K562 (cell line): ENCODE data around the gene ITGAX.

ENCODE experiments used
- CAMTA2 ChIP-seq: fragments of 250-450 bp; sonication (Bioruptor Pico); conservative IDR thresholded peaks from 2 replicates; pipeline ENCODE4 v1.5.1; 2022
- CTCF ChIP-seq, 3 experiments: IDR thresholded peaks in 2 of 3; conservative IDR thresholded peaks in 1 of 3; 2 replicates each; pipeline ENCODE4 v1.5.1; 2011 to 2012; ENCODE audit warnings: low read length in 3 of 3, mild to moderate bottlenecking in 3 of 3, control low read depth in 2 of 3, improper control_type of control experiment in 1 of 3, inconsistent platforms in 1 of 3, low read depth in 1 of 3, mixed read lengths in 1 of 3, moderate library complexity in 1 of 3; ENCODE audit not compliant: insufficient read depth in 2 of 3
- EZH2 ChIP-seq: IDR thresholded peaks from 2 replicates; pipeline ENCODE4 v1.6.1; 2012; ENCODE audit warnings: low read depth, mild to moderate bottlenecking, inconsistent platforms, low read length, borderline replicate concordance
- LEF1 ChIP-seq: fragments of 450-650 bp; IDR thresholded peaks from 2 replicates; pipeline ENCODE4 v1.6.1; 2016; ENCODE audit warnings: mild to moderate bottlenecking
- NFE2 ChIP-seq: IDR thresholded peaks from 2 replicates; pipeline ENCODE4 v1.6.1; 2014; ENCODE audit warnings: antibody characterized with exemption, low read depth
- POLR2A ChIP-seq: fragments of 450-650 bp; conservative IDR thresholded peaks from 2 replicates; pipeline ENCODE4 v1.6.1; 2016
- PTBP1 ChIP-seq: fragments of 200-400 bp; formaldehyde crosslinking; IDR thresholded peaks from 2 replicates; pipeline ENCODE4 v1.6.1; 2017; ENCODE audit warnings: low read depth, low read length
- RAD51 ChIP-seq: fragments of 450-650 bp; IDR thresholded peaks from 2 replicates; pipeline ENCODE4 v1.7.1; 2016; ENCODE audit warnings: low read depth, mild to moderate bottlenecking, borderline replicate concordance
- SRF ChIP-seq, 2 experiments: fragments of 250-450, 450-650 bp in 1 of 2; sonication (Bioruptor Pico) in 1 of 2; sonication (generic) in 1 of 2; formaldehyde crosslinking; IDR thresholded peaks; 2 replicates each; pipeline versions ENCODE4 v1.5.0 to v1.5.1; 2020 to 2022; ENCODE audit warnings: mild to moderate bottlenecking in 1 of 2, missing genetic modification reagents in 1 of 2
- ZHX1 ChIP-seq: fragments of 150-350 bp; conservative IDR thresholded peaks from 2 replicates; pipeline ENCODE4 v1.6.1; 2014; ENCODE audit warnings: low read length
- TF ChIP-seq, protein P1 (sequence below), 2 experiments: fragments of 450-650 bp in 1 of 2; IDR thresholded peaks; 2 replicates each; pipeline ENCODE4 v1.6.1; 2011 to 2017; ENCODE audit warnings: low read depth in 2 of 2, antibody characterized with exemption in 1 of 2, borderline replicate concordance in 1 of 2, low read length in 1 of 2, mild to moderate bottlenecking in 1 of 2, mixed read lengths in 1 of 2; ENCODE audit not compliant: control insufficient read depth in 1 of 2
- TF ChIP-seq, protein P2 (sequence below), 2 experiments: IDR thresholded peaks; 2 replicates each; pipeline ENCODE4 v1.6.1; 2012; ENCODE audit warnings: improper control_type of control experiment in 2 of 2, low read depth in 2 of 2, low read length in 2 of 2, borderline replicate concordance in 1 of 2
- TF ChIP-seq, protein P3 (sequence below): fragments of 450-650 bp; conservative IDR thresholded peaks from 2 replicates; pipeline ENCODE4 v1.6.1; 2016; ENCODE audit warnings: missing genetic modification characterization, low read depth, mild to moderate bottlenecking, control low read depth, missing compliant biosample characterization

- TF ChIP-seq, protein P1, sequence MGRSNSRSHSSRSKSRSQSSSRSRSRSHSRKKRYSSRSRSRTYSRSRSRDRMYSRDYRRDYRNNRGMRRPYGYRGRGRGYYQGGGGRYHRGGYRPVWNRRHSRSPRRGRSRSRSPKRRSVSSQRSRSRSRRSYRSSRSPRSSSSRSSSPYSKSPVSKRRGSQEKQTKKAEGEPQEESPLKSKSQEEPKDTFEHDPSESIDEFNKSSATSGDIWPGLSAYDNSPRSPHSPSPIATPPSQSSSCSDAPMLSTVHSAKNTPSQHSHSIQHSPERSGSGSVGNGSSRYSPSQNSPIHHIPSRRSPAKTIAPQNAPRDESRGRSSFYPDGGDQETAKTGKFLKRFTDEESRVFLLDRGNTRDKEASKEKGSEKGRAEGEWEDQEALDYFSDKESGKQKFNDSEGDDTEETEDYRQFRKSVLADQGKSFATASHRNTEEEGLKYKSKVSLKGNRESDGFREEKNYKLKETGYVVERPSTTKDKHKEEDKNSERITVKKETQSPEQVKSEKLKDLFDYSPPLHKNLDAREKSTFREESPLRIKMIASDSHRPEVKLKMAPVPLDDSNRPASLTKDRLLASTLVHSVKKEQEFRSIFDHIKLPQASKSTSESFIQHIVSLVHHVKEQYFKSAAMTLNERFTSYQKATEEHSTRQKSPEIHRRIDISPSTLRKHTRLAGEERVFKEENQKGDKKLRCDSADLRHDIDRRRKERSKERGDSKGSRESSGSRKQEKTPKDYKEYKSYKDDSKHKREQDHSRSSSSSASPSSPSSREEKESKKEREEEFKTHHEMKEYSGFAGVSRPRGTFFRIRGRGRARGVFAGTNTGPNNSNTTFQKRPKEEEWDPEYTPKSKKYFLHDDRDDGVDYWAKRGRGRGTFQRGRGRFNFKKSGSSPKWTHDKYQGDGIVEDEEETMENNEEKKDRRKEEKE (IDR thresholded peaks at IDR 0.05; ENCODE audit: borderline replicate concordance in 1 of 2, control insufficient read depth in 1 of 2, low read depth in 2 of 2, low read length in 1 of 2): no peak
- TF ChIP-seq SRF (CRISPR knock-in tag; IDR thresholded peaks at IDR 0.05): no peak
- TF ChIP-seq, protein P2, sequence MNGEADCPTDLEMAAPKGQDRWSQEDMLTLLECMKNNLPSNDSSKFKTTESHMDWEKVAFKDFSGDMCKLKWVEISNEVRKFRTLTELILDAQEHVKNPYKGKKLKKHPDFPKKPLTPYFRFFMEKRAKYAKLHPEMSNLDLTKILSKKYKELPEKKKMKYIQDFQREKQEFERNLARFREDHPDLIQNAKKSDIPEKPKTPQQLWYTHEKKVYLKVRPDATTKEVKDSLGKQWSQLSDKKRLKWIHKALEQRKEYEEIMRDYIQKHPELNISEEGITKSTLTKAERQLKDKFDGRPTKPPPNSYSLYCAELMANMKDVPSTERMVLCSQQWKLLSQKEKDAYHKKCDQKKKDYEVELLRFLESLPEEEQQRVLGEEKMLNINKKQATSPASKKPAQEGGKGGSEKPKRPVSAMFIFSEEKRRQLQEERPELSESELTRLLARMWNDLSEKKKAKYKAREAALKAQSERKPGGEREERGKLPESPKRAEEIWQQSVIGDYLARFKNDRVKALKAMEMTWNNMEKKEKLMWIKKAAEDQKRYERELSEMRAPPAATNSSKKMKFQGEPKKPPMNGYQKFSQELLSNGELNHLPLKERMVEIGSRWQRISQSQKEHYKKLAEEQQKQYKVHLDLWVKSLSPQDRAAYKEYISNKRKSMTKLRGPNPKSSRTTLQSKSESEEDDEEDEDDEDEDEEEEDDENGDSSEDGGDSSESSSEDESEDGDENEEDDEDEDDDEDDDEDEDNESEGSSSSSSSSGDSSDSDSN (IDR thresholded peaks at IDR 0.05; ENCODE audit: borderline replicate concordance in 1 of 2, low read depth in 2 of 2, low read length in 2 of 2): no peak
- no peak for TF ChIP-seq LEF1
- no peak for TF ChIP-seq EZH2
- no peak for TF ChIP-seq CTCF (IDR thresholded peaks at IDR 0.05 in 2 of 3, conservative IDR thresholded peaks at IDR 0.05 in 1 of 3; ENCODE audit: insufficient read depth in 2 of 3, low read depth in 1 of 3, low read length in 3 of 3)
- TF ChIP-seq ZHX1: no peak
- TF ChIP-seq, protein P3, sequence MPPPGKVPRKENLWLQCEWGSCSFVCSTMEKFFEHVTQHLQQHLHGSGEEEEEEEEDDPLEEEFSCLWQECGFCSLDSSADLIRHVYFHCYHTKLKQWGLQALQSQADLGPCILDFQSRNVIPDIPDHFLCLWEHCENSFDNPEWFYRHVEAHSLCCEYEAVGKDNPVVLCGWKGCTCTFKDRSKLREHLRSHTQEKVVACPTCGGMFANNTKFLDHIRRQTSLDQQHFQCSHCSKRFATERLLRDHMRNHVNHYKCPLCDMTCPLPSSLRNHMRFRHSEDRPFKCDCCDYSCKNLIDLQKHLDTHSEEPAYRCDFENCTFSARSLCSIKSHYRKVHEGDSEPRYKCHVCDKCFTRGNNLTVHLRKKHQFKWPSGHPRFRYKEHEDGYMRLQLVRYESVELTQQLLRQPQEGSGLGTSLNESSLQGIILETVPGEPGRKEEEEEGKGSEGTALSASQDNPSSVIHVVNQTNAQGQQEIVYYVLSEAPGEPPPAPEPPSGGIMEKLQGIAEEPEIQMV (tag): no peak
- TF ChIP-seq POLR2A: no peak
- no peak for TF ChIP-seq CAMTA2 (CRISPR knock-in tag)
- no peak for TF ChIP-seq NFE2
- TF ChIP-seq PTBP1: no peak
- no peak for TF ChIP-seq RAD51
Observed at GRCh38 chr16:31334934-31335333, 20.0 kb upstream of the ITGAX start.
